Kidney (tissue), 14 donors: Measurements from ENCODE around the gene TBL1XR1. TPM values are rescaled to one million over a fixed set of nuclear protein-coding genes. Genes with fewer than 3 reads are reported as not detected.

Source experiments
- DNase-seq, 5 donors: peaks; one replicate each; pipeline ENCODE4 v3.0.0-alpha.2; 2013 to 2020
- FAIRE-seq: peaks from 2 replicates; lab custom pipeline; 2012; peaks lifted over from hg19 to GRCh38; lab: Jason Lieb, UNC
- H3K27ac ChIP-seq, 2 donors: one replicate each; pipeline ENCODE4 v1.7.0; 2013; ENCODE audit warnings: low read depth in 2 of 2, low read length in 2 of 2, inconsistent platforms in 1 of 2
- H3K27me3 ChIP-seq: one replicate; pipeline ENCODE4 v1.7.1; 2013; ENCODE audit warnings: low read length, inconsistent platforms; ENCODE audit not compliant: control insufficient read depth, insufficient read depth
- H3K36me3 ChIP-seq, 3 donors: one replicate each; pipeline versions ENCODE4 v1.7.0 to v1.7.1; 2013; ENCODE audit warnings: low read length in 3 of 3, control low read depth in 1 of 3, inconsistent platforms in 1 of 3; ENCODE audit not compliant: insufficient read depth in 3 of 3, control insufficient read depth in 2 of 3
- H3K4me1 ChIP-seq, 3 donors: one replicate each; pipeline versions ENCODE4 v1.7.0 to v1.7.1; 2013; ENCODE audit warnings: low read length in 3 of 3, inconsistent platforms in 1 of 3, low read depth in 1 of 3; ENCODE audit not compliant: control insufficient read depth in 2 of 3, insufficient read depth in 2 of 3
- H3K4me3 ChIP-seq, 3 donors: one replicate each; pipeline versions ENCODE4 v1.7.0 to v1.8.1; 2013; ENCODE audit warnings: low read length in 3 of 3, control low read depth in 1 of 3, inconsistent platforms in 1 of 3
- H3K9ac ChIP-seq, 3 donors: one replicate each; pipeline versions ENCODE4 v1.7.0 to v1.7.1; 2013; ENCODE audit warnings: low read length in 3 of 3, control low read depth in 1 of 3, inconsistent platforms in 1 of 3
- H3K9me3 ChIP-seq, 3 donors: one replicate each; pipeline versions ENCODE4 v1.7.0 to v1.7.1; 2013; ENCODE audit warnings: low read length in 3 of 3, control low read depth in 1 of 3, inconsistent platforms in 1 of 3; ENCODE audit not compliant: control insufficient read depth in 2 of 3, insufficient read depth in 1 of 3
- CTCF ChIP-seq: IDR thresholded peaks from 3 replicates; pipeline ENCODE4 v1.5.1; 2012; ENCODE audit warnings: mild to moderate bottlenecking, moderate library complexity, borderline replicate concordance; ENCODE audit not compliant: insufficient read depth; ENCODE audit errors: extremely low read depth
- intact Hi-C: fragments of 100-400 bp; cut with DNase I; formaldehyde crosslinking; loops from one replicate; pipeline ENCODE4 v1.11.1; 2022
- polyA plus RNA-seq: library from polyadenylated mRNA; stranded (reverse); fragments of 350-450 nt; fragmentation: Illumina TruSeq; extraction: RNeasy Lipid Tissue Mini Kit (QIAGEN cat#74804); gene quantifications from one replicate; pipeline ENCODE4 v1.2.3, GENCODE V29; 2014; ENCODE audit warnings: low read depth, low replicate concordance; ENCODE audit not compliant: insufficient read depth
- total RNA-seq: library from RNA; stranded (reverse); fragmentation: NEBNext Ultra II Directional; extraction: Animal tissue kit (Norgen Biotek cat#: 25700); gene quantifications from one replicate; pipeline ENCODE4 v1.2.1, GENCODE V29; 2021
- donor health status: control.
- donor health status: control.
- donor health status: control.
- donor health status: control.
- donor health status: control.
- donor health status: DM: yes; HTN: yes; CAD: no.
- donor health status: Normal renal cell carcinoma (clear cell type).

TBL1XR1 gene
- total and polyA plus RNA-seq, 2 donors from 2014 or later, result 31.3 to 205 TPM

DNA sequence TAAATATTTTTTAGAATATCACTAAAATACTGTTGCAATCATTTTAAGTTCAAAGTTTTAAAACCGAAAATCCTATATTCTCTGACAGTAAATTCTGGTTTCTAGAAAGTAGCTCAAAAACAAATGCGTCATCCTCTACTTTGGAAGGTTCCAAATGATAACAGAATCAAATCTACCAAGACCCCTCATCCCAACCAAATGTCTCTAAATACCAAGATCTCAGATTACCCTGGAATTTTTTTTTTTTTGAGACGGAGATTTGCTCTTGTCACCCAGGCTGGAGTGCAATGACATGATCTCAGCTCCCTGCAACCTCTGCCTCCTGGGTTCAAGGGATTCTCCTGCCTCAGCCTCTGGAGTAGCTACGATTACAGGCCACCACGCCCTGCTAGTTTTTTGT lies 16.8 kb downstream of the TBL1XR1 start:
- H3K27ac ChIP-seq, result no peak overlapping the region
- H3K27me3 ChIP-seq, result no peaks in the 10 kb centered on the region
- peaks cover 0 to 6% (median 0%) of the 10 kb centered on the region in 3 donors for H3K4me1 ChIP-seq
- H3K4me3 ChIP-seq, result no peak overlapping the region
- intact Hi-C loops, result no loop called here
- H3K36me3 ChIP-seq, result no peaks in the 10 kb centered on the region
- no peak for FAIRE-seq
- H3K9ac ChIP-seq, result no peak overlapping the region
- no peaks in the 10 kb centered on the region for H3K9me3 ChIP-seq
- DNase-seq, result no peak
- no peak for TF ChIP-seq CTCF

- DNase-seq (no peak), FAIRE-seq (no peak)
- Histone ChIP-seq H3K9me3 (no peaks in the 10 kb centered on the region), H3K9ac (no peak overlapping the region), H3K36me3 (no peaks in the 10 kb centered on the region), H3K4me3 (no peak overlapping the region), H3K27me3 (no peaks in the 10 kb centered on the region), H3K4me1 (peaks cover 0 to 2% (median 0%) of the 10 kb centered on the region in 3 donors), H3K27ac (no peak overlapping the region)
- no peak for TF ChIP-seq CTCF
- intact Hi-C loops, result no loop called here
These were observed 17.8 kb downstream of the TBL1XR1 start for GRCh38 chr3:177179281-177180067.

GRCh38 chr3:177177749-177178221 lies 19.5 kb downstream of the TBL1XR1 start:
- Histone ChIP-seq H3K4me1 (peaks cover 0 to 5% (median 0%) of the 10 kb centered on the region in 3 donors), H3K9ac (peak overlapping the region in 1 of 3 donors; percentile 22), H3K27ac (no peak overlapping the region), H3K9me3 (no peaks in the 10 kb centered on the region), H3K27me3 (no peaks in the 10 kb centered on the region), H3K36me3 (no peaks in the 10 kb centered on the region), H3K4me3 (no peak overlapping the region)
- intact Hi-C loops, result no loop called here
- peak in 1 of 5 donors; percentile 34 for DNase-seq
- no peak for FAIRE-seq
- no peak for TF ChIP-seq CTCF
